SK-N-SH (cell line): Measurements from ENCODE around the gene NOTCH2.

ENCODE experiments used
- EP300 ChIP-seq, 2 experiments: IDR thresholded peaks; 2 replicates each; pipeline versions ENCODE4 v1.4.0 to v1.6.1; 2012; ENCODE audit warnings: borderline replicate concordance in 1 of 2, low read depth in 1 of 2, low read length in 1 of 2
- EZH2phosphoT487 ChIP-seq: fragments of 200-600 bp; sonication (generic); IDR thresholded peaks from 2 replicates; pipeline ENCODE4 v1.6.1; 2017; ENCODE audit warnings: low read depth, mixed run types, mild to moderate bottlenecking, antibody characterized with exemption, moderate library complexity, borderline replicate concordance
- POLR2AphosphoS5 ChIP-seq: IDR thresholded peaks from 2 replicates; pipeline ENCODE4 v1.6.1; 2012; ENCODE audit warnings: low read depth, low read length
- TF ChIP-seq, protein P1 (sequence below): fragments of 200-600 bp; sonication (generic); IDR thresholded peaks from 2 replicates; pipeline ENCODE4 v1.6.1; 2017; ENCODE audit warnings: antibody characterized with exemption, mild to moderate bottlenecking, moderate library complexity

GRCh38 chr1:119910618-119911017 is 158.8 kb downstream of the NOTCH2 start:
- no peak for TF ChIP-seq POLR2AphosphoS5
- TF ChIP-seq EZH2phosphoT487 = no peak
- TF ChIP-seq, protein P1, sequence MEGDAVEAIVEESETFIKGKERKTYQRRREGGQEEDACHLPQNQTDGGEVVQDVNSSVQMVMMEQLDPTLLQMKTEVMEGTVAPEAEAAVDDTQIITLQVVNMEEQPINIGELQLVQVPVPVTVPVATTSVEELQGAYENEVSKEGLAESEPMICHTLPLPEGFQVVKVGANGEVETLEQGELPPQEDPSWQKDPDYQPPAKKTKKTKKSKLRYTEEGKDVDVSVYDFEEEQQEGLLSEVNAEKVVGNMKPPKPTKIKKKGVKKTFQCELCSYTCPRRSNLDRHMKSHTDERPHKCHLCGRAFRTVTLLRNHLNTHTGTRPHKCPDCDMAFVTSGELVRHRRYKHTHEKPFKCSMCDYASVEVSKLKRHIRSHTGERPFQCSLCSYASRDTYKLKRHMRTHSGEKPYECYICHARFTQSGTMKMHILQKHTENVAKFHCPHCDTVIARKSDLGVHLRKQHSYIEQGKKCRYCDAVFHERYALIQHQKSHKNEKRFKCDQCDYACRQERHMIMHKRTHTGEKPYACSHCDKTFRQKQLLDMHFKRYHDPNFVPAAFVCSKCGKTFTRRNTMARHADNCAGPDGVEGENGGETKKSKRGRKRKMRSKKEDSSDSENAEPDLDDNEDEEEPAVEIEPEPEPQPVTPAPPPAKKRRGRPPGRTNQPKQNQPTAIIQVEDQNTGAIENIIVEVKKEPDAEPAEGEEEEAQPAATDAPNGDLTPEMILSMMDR = no peak
- TF ChIP-seq EP300 (IDR thresholded peaks at IDR 0.05; ENCODE audit: borderline replicate concordance in 1 of 2, low read depth in 1 of 2, low read length in 1 of 2) = no peak
